HG03196 (cell line): ENCODE results near the gene ADAP1.

Experiments used
- ATAC-seq: cut with Tn5 transposase; IDR thresholded peaks from one replicate; pipeline ENCODE4 v1.9.1; 2021; ENCODE audit not compliant: unreplicated experiment

ADAP1 gene

GRCh38 chr7:988963-989529 is 34.6 kb upstream of the ADAP1 start:
- no peak for ATAC-seq

GRCh38 chr7:988426-988911 is 34.0 kb upstream of the ADAP1 start:
- no peak for ATAC-seq

GRCh38 chr7:987909-988308 is 33.4 kb upstream of the ADAP1 start:
- ATAC-seq = no peak

- ATAC-seq = no peak
These were observed 32.6 kb upstream of the ADAP1 start for GRCh38 chr7:986766-987751.

GRCh38 chr7:985915-986741 is 31.6 kb upstream of the ADAP1 start:
- ATAC-seq = no peak

- ATAC-seq = no peak
These were observed 30.6 kb upstream of the ADAP1 start for GRCh38 chr7:985127-985416.

GRCh38 chr7:984361-985126 is 30.1 kb upstream of the ADAP1 start:
- no peak for ATAC-seq

GRCh38 chr7:983616-984071 is 29.2 kb upstream of the ADAP1 start:
- no peak for ATAC-seq

GRCh38 chr7:983004-983615 is 28.6 kb upstream of the ADAP1 start, which contains the start of gene CYP2W1:
Gene CYP2W1 (plus strand): TSS chr7:983181. CDS start chr7:983212, 31 bp downstream.
- ATAC-seq = no peak

GRCh38 chr7:982511-983003 is 28.1 kb upstream of the ADAP1 start:
- no peak for ATAC-seq

GRCh38 chr7:981793-982510 is 27.5 kb upstream of the ADAP1 start:
- no peak for ATAC-seq

GRCh38 chr7:979886-980571 is 25.5 kb upstream of the ADAP1 start:
- no peak for ATAC-seq

GRCh38 chr7:979151-979550 is 24.7 kb upstream of the ADAP1 start:
- no peak for ATAC-seq

- ATAC-seq = no peak
These were observed 24.1 kb upstream of the ADAP1 start for GRCh38 chr7:978416-979091.

GRCh38 chr7:978049-978346 is 23.5 kb upstream of the ADAP1 start:
- ATAC-seq = no peak

- ATAC-seq = no peak
These were observed 23.0 kb upstream of the ADAP1 start for GRCh38 chr7:977326-978048.

- no peak for ATAC-seq
These were observed 22.4 kb upstream of the ADAP1 start for GRCh38 chr7:976901-977325.
